Trophoblast cell (in vitro differentiated cells and primary cell): ENCODE measurements around the gene NUP133.
"Not testable (repeated sequence)": the region's sequence is repeated elsewhere in the genome, so short reads cannot be mapped to it uniquely, and the experiment has no call there.

Experiments used
- DNase-seq, 2 donors: peaks; one replicate each; pipeline ENCODE4 v3.0.0-alpha.2; 2016
- H2AFZ ChIP-seq: 2 replicates; pipeline ENCODE4 v1.6.1; 2013; ENCODE audit warnings: low read length, moderate library complexity, mild to moderate bottlenecking; ENCODE audit not compliant: insufficient read depth, poor library complexity
- H2AK5ac ChIP-seq: 2 replicates; pipeline ENCODE4 v1.6.1; 2013; ENCODE audit warnings: mild to moderate bottlenecking, low read length
- H2BK120ac ChIP-seq: 2 replicates; pipeline ENCODE4 v1.6.1; 2013; ENCODE audit warnings: low read length, mild to moderate bottlenecking, moderate library complexity; ENCODE audit not compliant: insufficient read depth, poor library complexity
- H2BK12ac ChIP-seq: 2 replicates; pipeline ENCODE4 v1.6.1; 2013; ENCODE audit warnings: mild to moderate bottlenecking, low read length, moderate library complexity
- H2BK5ac ChIP-seq: 2 replicates; pipeline ENCODE4 v1.6.1; 2013; ENCODE audit warnings: low read length, low read depth, moderate library complexity, mild to moderate bottlenecking; ENCODE audit not compliant: poor library complexity
- H3K14ac ChIP-seq: 2 replicates; pipeline ENCODE4 v1.6.1; 2013; ENCODE audit warnings: mild to moderate bottlenecking, low read length
- H3K18ac ChIP-seq: 2 replicates; pipeline ENCODE4 v1.6.1; 2013; ENCODE audit warnings: mild to moderate bottlenecking, low read length
- H3K23ac ChIP-seq: 2 replicates; pipeline ENCODE4 v1.6.1; 2013; ENCODE audit warnings: low read length
- H3K27ac ChIP-seq: 2 replicates; pipeline ENCODE4 v1.5.1; 2013; ENCODE audit warnings: low read depth, mild to moderate bottlenecking, inconsistent platforms, low read length, moderate library complexity
- H3K27me3 ChIP-seq: 2 replicates; pipeline ENCODE4 v1.6.1; 2013; ENCODE audit warnings: inconsistent platforms, mild to moderate bottlenecking, low read length, moderate library complexity; ENCODE audit not compliant: insufficient read depth
- H3K36me3 ChIP-seq, 2 experiments: 1 replicate in 1 of 2; 2 replicates in 1 of 2; pipeline ENCODE4 v1.6.1; 2013; ENCODE audit warnings: low read length in 2 of 2, mild to moderate bottlenecking in 2 of 2, moderate library complexity in 1 of 2; ENCODE audit not compliant: insufficient read depth in 2 of 2, control insufficient read depth in 1 of 2
- H3K4ac ChIP-seq: 2 replicates; pipeline ENCODE4 v1.6.1; 2013; ENCODE audit warnings: low read depth, mild to moderate bottlenecking, low read length, moderate library complexity
- H3K4me1 ChIP-seq, 2 experiments: 1 replicate in 1 of 2; 2 replicates in 1 of 2; pipeline ENCODE4 v1.6.1; 2013; ENCODE audit warnings: low read length in 2 of 2, mild to moderate bottlenecking in 2 of 2, moderate library complexity in 1 of 2; ENCODE audit not compliant: insufficient read depth in 2 of 2, control insufficient read depth in 1 of 2
- H3K4me2 ChIP-seq: 2 replicates; pipeline ENCODE4 v1.6.1; 2013; ENCODE audit warnings: inconsistent platforms, mild to moderate bottlenecking, low read length, moderate library complexity
- H3K4me3 ChIP-seq: 2 replicates; pipeline ENCODE4 v1.5.1; 2013; ENCODE audit warnings: mild to moderate bottlenecking, low read depth, low read length, inconsistent platforms
- H3K79me1 ChIP-seq: one replicate; pipeline ENCODE4 v1.6.1; 2013; ENCODE audit warnings: low read length
- H3K79me2 ChIP-seq: 2 replicates; pipeline ENCODE4 v1.6.1; 2013; ENCODE audit warnings: low read length, mild to moderate bottlenecking; ENCODE audit not compliant: control insufficient read depth, insufficient read depth, poor library complexity
- H3K9ac ChIP-seq: 2 replicates; pipeline ENCODE4 v1.6.1; 2013; ENCODE audit warnings: mild to moderate bottlenecking, low read length
- H3K9me3 ChIP-seq: 2 replicates; pipeline ENCODE4 v1.6.1; 2013; ENCODE audit warnings: low read depth, mild to moderate bottlenecking, control low read depth, inconsistent platforms, low read length; ENCODE audit not compliant: insufficient read depth
- H4K12ac ChIP-seq: 2 replicates; pipeline ENCODE4 v1.6.1; 2013; ENCODE audit warnings: low read depth, mild to moderate bottlenecking, low read length, moderate library complexity
- H4K8ac ChIP-seq: 2 replicates; pipeline ENCODE4 v1.6.1; 2013; ENCODE audit warnings: low read depth, mild to moderate bottlenecking, low read length, moderate library complexity
- H4K91ac ChIP-seq: one replicate; pipeline ENCODE4 v1.6.1; 2013; ENCODE audit warnings: low read depth, mild to moderate bottlenecking, low read length, moderate library complexity
- WGBS: extraction: QIAGEN DNeasy Blood & Tissue Kit; methylation state at CpG from one replicate; pipeline ENCODE4 v1.1.7; 2013; ENCODE audit warnings: missing lambda C conversion rate; ENCODE audit not compliant: insufficient read length, insufficient coverage; ENCODE audit errors: extremely low coverage; 5-methylcytosine and 5-hydroxymethylcytosine counted together

NUP133 gene

GRCh38 chr1:229523052-229523451 is 14.9 kb upstream of the NUP133 start:
- Histone ChIP-seq H2BK5ac (no peak overlapping the region), H3K4me2 (no peak overlapping the region), H3K23ac (no peak overlapping the region), H3K27me3 (no peaks in the 10 kb centered on the region), H4K91ac (no peak overlapping the region), H2BK12ac (no peak overlapping the region), H3K14ac (no peak overlapping the region), H3K27ac (no peak overlapping the region), H3K9me3 (no peaks in the 10 kb centered on the region), H3K36me3 (peaks cover 10 to 20% of the 10 kb centered on the region in 2 experiments), H3K9ac (no peak overlapping the region), H3K79me1 (no peaks in the 10 kb centered on the region), H2AK5ac (no peak overlapping the region), H4K8ac (no peak overlapping the region), H2AFZ (no peak overlapping the region), H3K4ac (no peak overlapping the region), H2BK120ac (no peak overlapping the region), H3K79me2 (no peaks in the 10 kb centered on the region), H4K12ac (no peak overlapping the region), H3K4me1 (no peaks in the 10 kb centered on the region), H3K18ac (no peak overlapping the region), H3K4me3 (no peak overlapping the region)
- WGBS = no CpG with 5 or more reads among the region's 1 CpG
- no peak for DNase-seq

GRCh38 chr1:229514578-229515275 is 6.6 kb upstream of the NUP133 start:
- H2BK5ac ChIP-seq = no peak overlapping the region
- H4K91ac ChIP-seq = no peak overlapping the region
- no peak overlapping the region for H3K4ac ChIP-seq
- H3K79me2 ChIP-seq = no peaks in the 10 kb centered on the region
- no peaks in the 10 kb centered on the region for H3K9me3 ChIP-seq
- DNase-seq = peak; percentile 61 to 88
- no CpG with 5 or more reads among the region's 8 CpGs for WGBS
- no peaks in the 10 kb centered on the region for H3K27me3 ChIP-seq
- no peak overlapping the region for H3K4me2 ChIP-seq
- no peak overlapping the region for H3K23ac ChIP-seq
- H2BK120ac ChIP-seq = no peak overlapping the region
- no peak overlapping the region for H3K18ac ChIP-seq
- no peak overlapping the region for H4K8ac ChIP-seq
- no peak overlapping the region for H2AK5ac ChIP-seq
- H2AFZ ChIP-seq = no peak overlapping the region
- H4K12ac ChIP-seq = no peak overlapping the region
- no peak overlapping the region for H3K14ac ChIP-seq
- H3K9ac ChIP-seq = no peak overlapping the region
- no peaks in the 10 kb centered on the region for H3K36me3 ChIP-seq
- H3K4me1 ChIP-seq = no peaks in the 10 kb centered on the region
- no peak overlapping the region for H3K27ac ChIP-seq
- H2BK12ac ChIP-seq = no peak overlapping the region
- H3K4me3 ChIP-seq = no peak overlapping the region
- no peaks in the 10 kb centered on the region for H3K79me1 ChIP-seq

- not testable (repeated sequence) for H2AFZ ChIP-seq, H3K9me3 ChIP-seq, H3K36me3 ChIP-seq, H3K23ac ChIP-seq, H2AK5ac ChIP-seq, H3K79me2 ChIP-seq, H2BK5ac ChIP-seq, H2BK12ac ChIP-seq, H4K8ac ChIP-seq, H2BK120ac ChIP-seq, H3K79me1 ChIP-seq, H3K9ac ChIP-seq, H4K91ac ChIP-seq, H3K27ac ChIP-seq, H3K4ac ChIP-seq, H3K4me1 ChIP-seq, H3K18ac ChIP-seq, H3K4me2 ChIP-seq, H3K27me3 ChIP-seq, DNase-seq, H4K12ac ChIP-seq, H3K4me3 ChIP-seq, H3K14ac ChIP-seq
- WGBS = no CpG with 5 or more reads among the region's 6 CpGs
These were observed 3.5 kb upstream of the NUP133 start for GRCh38 chr1:229511625-229512024.

- H3K36me3 ChIP-seq, H4K8ac ChIP-seq, H3K4me3 ChIP-seq, H2BK5ac ChIP-seq, H3K27me3 ChIP-seq, DNase-seq, H3K9me3 ChIP-seq, H3K9ac ChIP-seq, H3K79me1 ChIP-seq, H3K18ac ChIP-seq, H3K23ac ChIP-seq, H2BK120ac ChIP-seq, H3K4ac ChIP-seq, H3K27ac ChIP-seq, H4K12ac ChIP-seq, H3K4me2 ChIP-seq, H2AK5ac ChIP-seq, H3K4me1 ChIP-seq, H3K79me2 ChIP-seq, H3K14ac ChIP-seq, H4K91ac ChIP-seq, H2AFZ ChIP-seq, H2BK12ac ChIP-seq: not testable (repeated sequence)
- no CpG with 5 or more reads among the region's 2 CpGs for WGBS
These were observed 3.1 kb upstream of the NUP133 start for GRCh38 chr1:229511201-229511600.
